ENCODE measurements around the gene IL20. TPM values are rescaled to one million over a fixed set of nuclear protein-coding genes. Genes with fewer than 3 reads are reported as not detected.
A peak's percentile ranks its signal among the peaks of the same experiment; 100 is the strongest.

Gene IL20
- total RNA-seq = not detected

- DNase-seq = peak; percentile 56
Observed at GRCh38 chr1:206864939-206865671, at the start of gene IL20. TSS of gene IL20 (plus strand) at chr1:206865623. CDS start at chr1:206865853, 230 bp downstream.

GRCh38 chr1:206816390-206817287 is 48.8 kb upstream of the IL20 start:
- DNase-seq = peak; percentile 3

GRCh38 chr1:206821493-206821892 is 43.9 kb upstream of the IL20 start:
- DNase-seq = no peak

GRCh38 chr1:206823727-206824126 is 41.7 kb upstream of the IL20 start:
- DNase-seq = peak; percentile 40

- no peak for DNase-seq
Observed at GRCh38 chr1:206824331-206824730, 41.1 kb upstream of the IL20 start.

- DNase-seq = no peak
Observed at GRCh38 chr1:206826394-206826793, 39.0 kb upstream of the IL20 start.

GRCh38 chr1:206828061-206828460 is 37.4 kb upstream of the IL20 start:
- no peak for DNase-seq

- DNase-seq = no peak
Observed at GRCh38 chr1:206828765-206829164, 36.7 kb upstream of the IL20 start.

- no peak for DNase-seq
Observed at GRCh38 chr1:206829282-206829681, 36.1 kb upstream of the IL20 start.

- no peak for DNase-seq
Observed at GRCh38 chr1:206829875-206830274, 35.5 kb upstream of the IL20 start.

GRCh38 chr1:206831650-206832049 is 33.8 kb upstream of the IL20 start:
- no peak for DNase-seq

GRCh38 chr1:206832352-206832880 is 33.0 kb upstream of the IL20 start:
- DNase-seq = no peak

GRCh38 chr1:206833106-206833680 is 32.2 kb upstream of the IL20 start:
- no peak for DNase-seq

- DNase-seq = no peak
Observed at GRCh38 chr1:206833801-206834200, 31.6 kb upstream of the IL20 start.

GRCh38 chr1:206834217-206834616 is 31.2 kb upstream of the IL20 start:
- no peak for DNase-seq

- no peak for DNase-seq
Observed at GRCh38 chr1:206834711-206835110, 30.7 kb upstream of the IL20 start.

- no peak for DNase-seq
Observed at GRCh38 chr1:206835186-206835585, 30.2 kb upstream of the IL20 start.

GRCh38 chr1:206836111-206836510 is 29.3 kb upstream of the IL20 start:
- DNase-seq = no peak

GRCh38 chr1:206839006-206839560 is 26.3 kb upstream of the IL20 start:
- DNase-seq = no peak

- DNase-seq = no peak
Observed at GRCh38 chr1:206839857-206840256, 25.6 kb upstream of the IL20 start.

- DNase-seq = no peak
Observed at GRCh38 chr1:206841609-206842323, 23.7 kb upstream of the IL20 start.

- DNase-seq = no peak
Observed at GRCh38 chr1:206842854-206843253, 22.6 kb upstream of the IL20 start.
